Osteocyte (in vitro differentiated cells): ENCODE data around the gene TBRG4. TPM values are rescaled to one million over a fixed set of nuclear protein-coding genes. Genes with fewer than 3 reads are reported as not detected.

Experiments used
- DNase-seq: peaks from one replicate; pipeline ENCODE4 v3.0.0; 2021; ENCODE audit warnings: mixed read lengths; ENCODE audit not compliant: unreplicated experiment; ENCODE audit errors: extremely low spot score
- H3K27ac Mint-ChIP-seq: one replicate; pipeline ENCODE4 v1.8.0; 2021; ENCODE audit warnings: mild to moderate bottlenecking, mixed read lengths; ENCODE audit not compliant: unreplicated experiment
- H3K27me3 Mint-ChIP-seq: one replicate; pipeline ENCODE4 v1.8.0; 2021; ENCODE audit warnings: mixed read lengths; ENCODE audit not compliant: unreplicated experiment
- H3K36me3 Mint-ChIP-seq: one replicate; pipeline ENCODE4 v1.8.0; 2021; ENCODE audit warnings: mixed read lengths; ENCODE audit not compliant: unreplicated experiment
- H3K4me1 Mint-ChIP-seq: one replicate; pipeline ENCODE4 v1.8.0; 2021; ENCODE audit warnings: mixed read lengths; ENCODE audit not compliant: unreplicated experiment
- H3K4me3 Mint-ChIP-seq: one replicate; pipeline ENCODE4 v1.8.0; 2021; ENCODE audit warnings: mild to moderate bottlenecking, moderate library complexity, mixed read lengths; ENCODE audit not compliant: unreplicated experiment
- H3K9me3 Mint-ChIP-seq: one replicate; pipeline ENCODE4 v1.8.0; 2021; ENCODE audit warnings: mixed read lengths; ENCODE audit not compliant: unreplicated experiment
- total RNA-seq: library from RNA; stranded (reverse); gene quantifications from 2 replicates; pipeline ENCODE4 v1.2.1, GENCODE V29; 2021
- TF ChIP-seq, protein P1 (sequence below): fragments of 200-600 bp; sonication (generic); IDR thresholded peaks from 2 replicates; pipeline ENCODE4 v1.5.0; 2021; ENCODE audit warnings: antibody characterized with exemption, mild to moderate bottlenecking, moderate library complexity

Gene TBRG4
- total RNA-seq, 1 donor from 2014 or later, result 54.9 TPM

DNA sequence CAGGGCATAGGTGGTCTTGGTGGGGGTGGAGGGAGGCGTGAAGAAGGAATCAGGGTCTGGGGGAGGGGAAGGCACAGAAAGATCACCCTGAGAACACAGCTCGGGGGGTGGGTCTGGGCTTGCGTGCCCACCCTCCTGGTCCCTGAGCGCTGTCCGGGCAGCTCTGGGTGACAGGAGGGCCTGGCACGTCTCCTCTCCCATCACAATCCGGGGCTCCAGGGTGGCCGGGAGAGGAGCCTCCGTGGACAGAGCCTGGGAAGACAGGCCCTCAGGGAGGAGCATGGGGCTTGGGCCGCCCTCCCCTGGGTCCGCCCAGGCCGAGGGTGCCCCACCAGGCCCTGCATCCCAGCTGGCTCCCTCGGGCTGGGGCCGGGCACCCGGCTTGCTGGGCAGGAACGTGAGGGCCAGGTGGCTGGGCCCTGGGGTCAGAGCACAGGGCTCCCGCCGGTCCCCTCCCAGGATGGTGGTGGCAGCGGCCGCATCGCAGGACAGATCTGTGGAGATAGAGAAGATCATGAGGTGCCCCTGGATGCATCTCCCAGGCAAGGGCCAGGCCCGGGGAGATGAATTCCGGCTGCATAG, 25.8 kb downstream of the TBRG4 start:
- TF ChIP-seq, protein P1, sequence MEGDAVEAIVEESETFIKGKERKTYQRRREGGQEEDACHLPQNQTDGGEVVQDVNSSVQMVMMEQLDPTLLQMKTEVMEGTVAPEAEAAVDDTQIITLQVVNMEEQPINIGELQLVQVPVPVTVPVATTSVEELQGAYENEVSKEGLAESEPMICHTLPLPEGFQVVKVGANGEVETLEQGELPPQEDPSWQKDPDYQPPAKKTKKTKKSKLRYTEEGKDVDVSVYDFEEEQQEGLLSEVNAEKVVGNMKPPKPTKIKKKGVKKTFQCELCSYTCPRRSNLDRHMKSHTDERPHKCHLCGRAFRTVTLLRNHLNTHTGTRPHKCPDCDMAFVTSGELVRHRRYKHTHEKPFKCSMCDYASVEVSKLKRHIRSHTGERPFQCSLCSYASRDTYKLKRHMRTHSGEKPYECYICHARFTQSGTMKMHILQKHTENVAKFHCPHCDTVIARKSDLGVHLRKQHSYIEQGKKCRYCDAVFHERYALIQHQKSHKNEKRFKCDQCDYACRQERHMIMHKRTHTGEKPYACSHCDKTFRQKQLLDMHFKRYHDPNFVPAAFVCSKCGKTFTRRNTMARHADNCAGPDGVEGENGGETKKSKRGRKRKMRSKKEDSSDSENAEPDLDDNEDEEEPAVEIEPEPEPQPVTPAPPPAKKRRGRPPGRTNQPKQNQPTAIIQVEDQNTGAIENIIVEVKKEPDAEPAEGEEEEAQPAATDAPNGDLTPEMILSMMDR, result no peak
- H3K9me3 Mint-ChIP-seq, result no peaks in the 10 kb centered on the region
- no peak overlapping the region for H3K4me3 Mint-ChIP-seq
- H3K4me1 Mint-ChIP-seq, result peaks cover 2% of the 10 kb centered on the region
- DNase-seq, result no peak
- no peak overlapping the region for H3K27ac Mint-ChIP-seq
- no peaks in the 10 kb centered on the region for H3K36me3 Mint-ChIP-seq
- H3K27me3 Mint-ChIP-seq, result peaks cover 4% of the 10 kb centered on the region

DNA sequence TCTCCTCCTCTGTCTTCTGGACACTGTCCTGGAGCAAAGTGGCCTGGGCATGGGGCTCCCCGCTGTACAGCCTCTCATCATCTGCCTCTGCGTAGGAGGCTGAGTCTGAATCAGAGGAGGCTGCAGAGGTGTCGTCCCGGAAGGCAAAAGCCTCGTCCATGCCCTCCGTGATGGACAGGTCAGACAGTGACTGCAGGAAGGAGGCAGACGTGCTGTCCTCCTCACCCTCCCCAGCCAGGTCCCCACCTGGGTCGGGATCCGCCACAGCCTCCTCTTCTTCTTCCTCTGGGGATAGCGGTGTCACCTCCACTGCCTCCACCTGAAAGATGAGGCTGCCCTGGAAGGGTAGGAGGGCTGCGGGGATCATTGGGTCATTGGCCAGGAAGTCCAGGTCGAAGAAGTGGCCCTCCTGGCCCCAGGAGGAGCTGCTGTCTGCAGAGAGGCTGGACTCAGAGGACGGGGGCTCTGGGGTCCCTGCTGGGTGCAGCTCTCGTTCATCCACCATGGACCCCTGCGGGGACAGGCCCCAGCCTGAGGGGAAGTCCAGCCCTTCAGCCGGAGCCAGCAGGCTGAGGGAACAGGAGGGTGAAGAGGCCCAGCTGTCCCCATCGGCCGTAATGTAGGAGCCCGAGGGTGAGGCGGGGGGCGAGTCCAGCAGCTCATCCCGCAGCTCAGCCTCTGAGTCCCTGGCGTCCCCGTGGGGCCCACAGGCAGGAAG, 26.4 kb downstream of the TBRG4 start:
- Mint-ChIP-seq H3K4me3 (no peak overlapping the region), H3K9me3 (no peaks in the 10 kb centered on the region), H3K27me3 (no peaks in the 10 kb centered on the region), H3K27ac (no peak overlapping the region), H3K36me3 (no peaks in the 10 kb centered on the region), H3K4me1 (peaks cover 2% of the 10 kb centered on the region)
- DNase-seq, result no peak
- TF ChIP-seq, protein P1, result no peak

DNA sequence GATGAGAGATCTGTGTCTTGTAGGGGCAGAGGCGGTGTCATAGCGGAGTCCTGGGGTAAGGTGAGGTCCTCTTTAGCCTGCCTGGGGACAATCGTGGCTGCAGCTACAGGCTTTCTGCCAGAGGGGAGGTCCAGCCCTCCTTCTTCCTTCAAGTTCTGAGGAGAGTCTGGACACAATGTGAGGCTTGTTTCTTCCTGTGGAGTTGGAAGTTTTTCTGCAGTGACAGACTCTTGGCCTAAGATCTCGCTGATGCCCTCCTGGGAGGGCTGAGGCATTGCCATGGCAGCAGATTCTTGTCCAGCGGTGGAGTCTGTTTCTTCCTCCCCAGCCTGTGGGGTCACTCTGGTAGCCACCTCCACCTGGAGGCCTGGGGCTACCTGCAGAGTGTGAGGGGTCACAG, 27.2 kb downstream of the TBRG4 start:
- Mint-ChIP-seq H3K36me3 (no peaks in the 10 kb centered on the region), H3K9me3 (no peaks in the 10 kb centered on the region), H3K27me3 (no peaks in the 10 kb centered on the region), H3K4me1 (peaks cover 2% of the 10 kb centered on the region), H3K27ac (no peak overlapping the region), H3K4me3 (no peak overlapping the region)
- TF ChIP-seq, protein P1, result no peak
- no peak for DNase-seq

DNA sequence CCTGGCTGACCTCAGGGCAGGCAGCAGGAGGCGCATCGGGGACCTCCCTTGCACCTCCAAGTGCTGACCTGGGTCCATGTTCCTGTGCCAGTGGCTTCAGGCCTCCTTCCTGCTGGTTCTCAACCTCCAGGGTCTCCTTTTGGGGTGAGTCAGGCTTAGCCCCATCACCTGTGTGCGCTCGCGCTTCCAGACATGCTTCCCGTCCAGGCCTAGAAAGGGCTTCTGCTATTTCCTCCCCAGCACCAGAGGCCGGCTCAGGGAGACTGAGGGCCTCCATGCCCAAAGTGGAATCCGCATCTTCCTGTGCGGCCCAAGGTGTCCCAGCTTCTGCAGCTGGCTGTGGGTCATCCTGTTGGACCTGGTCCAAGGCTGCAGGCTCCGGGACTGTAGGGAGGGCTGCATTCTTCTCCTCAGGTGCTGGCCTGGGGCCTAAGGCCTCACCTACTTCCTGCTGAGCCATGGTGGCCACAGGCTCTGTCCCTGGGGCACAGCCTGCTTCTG, 28.6 kb downstream of the TBRG4 start:
- Mint-ChIP-seq H3K27me3 (no peaks in the 10 kb centered on the region), H3K27ac (no peak overlapping the region), H3K4me1 (no peaks in the 10 kb centered on the region), H3K9me3 (no peaks in the 10 kb centered on the region), H3K36me3 (no peaks in the 10 kb centered on the region), H3K4me3 (no peak overlapping the region)
- DNase-seq, result no peak
- TF ChIP-seq, protein P1, result no peak

DNA sequence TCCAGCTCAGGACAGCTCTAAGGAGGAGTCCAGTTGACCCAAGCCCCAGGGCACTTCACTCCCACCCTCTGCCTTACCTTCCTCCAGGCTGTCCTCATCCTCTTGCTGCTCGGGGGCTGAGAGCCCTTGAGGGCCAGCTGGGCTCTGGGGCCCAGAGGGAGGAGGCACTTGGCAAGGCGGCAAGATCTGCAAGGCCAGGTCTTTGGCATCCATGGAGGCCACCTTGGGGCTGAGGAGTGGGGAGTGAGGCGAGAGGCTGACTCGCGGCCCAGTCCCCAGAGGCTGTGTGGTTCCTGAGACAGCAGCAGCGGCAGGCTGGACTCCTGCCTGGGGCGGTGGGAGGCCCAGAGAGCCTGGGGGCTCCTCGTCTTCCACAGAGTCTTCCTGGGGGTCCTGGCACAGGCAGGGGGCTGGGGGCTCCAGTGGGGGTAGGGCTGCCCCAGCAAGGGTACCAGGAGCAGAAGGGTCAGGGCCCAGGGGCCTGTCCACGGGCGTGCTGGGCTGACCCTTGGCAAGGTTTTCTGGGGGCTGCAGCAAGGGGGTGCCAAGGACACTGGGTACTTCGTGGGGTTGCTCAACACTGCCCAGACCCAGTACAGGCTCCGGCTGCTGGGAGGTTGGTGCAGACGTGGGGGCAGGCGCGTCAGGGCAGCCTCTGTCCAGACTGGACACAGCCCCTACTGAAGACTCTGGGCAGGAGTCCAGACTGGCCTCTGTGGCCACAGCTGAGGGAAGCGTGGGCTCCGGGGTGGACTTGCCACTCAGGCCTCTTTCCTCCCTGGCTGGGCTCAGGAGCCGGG, 29.3 kb downstream of the TBRG4 start:
- Mint-ChIP-seq H3K27me3 (no peaks in the 10 kb centered on the region), H3K4me1 (no peaks in the 10 kb centered on the region), H3K36me3 (no peaks in the 10 kb centered on the region), H3K27ac (no peak overlapping the region), H3K4me3 (no peak overlapping the region), H3K9me3 (no peaks in the 10 kb centered on the region)
- no peak for DNase-seq
- TF ChIP-seq, protein P1, result no peak
